Measurements from ENCODE around the gene BTBD9.

GRCh38 chr6:38177882-38178583 lies 461.7 kb downstream of the BTBD9 start:
- TF ChIP-seq CTCF (IDR thresholded peaks at IDR 0.05; ENCODE audit: low read depth, low read length, poor library complexity, severe bottlenecking) (no peak), EZH2phosphoT487 (IDR thresholded peaks at IDR 0.05; ENCODE audit: borderline replicate concordance, low read length) (no peak)

All from DOHH2 (cell line).